NCI-H2196 (cell line): ENCODE data around the gene TENM4.
"Not testable (repeated sequence)": the region's sequence is repeated elsewhere in the genome, so short reads cannot be mapped to it uniquely, and the experiment has no call there.

Experiments used
- DNase-seq: peaks from one replicate; lab custom pipeline; 2025; ENCODE audit not compliant: unreplicated experiment; lab: John Stamatoyannopoulos, UW

TENM4 gene

DNA sequence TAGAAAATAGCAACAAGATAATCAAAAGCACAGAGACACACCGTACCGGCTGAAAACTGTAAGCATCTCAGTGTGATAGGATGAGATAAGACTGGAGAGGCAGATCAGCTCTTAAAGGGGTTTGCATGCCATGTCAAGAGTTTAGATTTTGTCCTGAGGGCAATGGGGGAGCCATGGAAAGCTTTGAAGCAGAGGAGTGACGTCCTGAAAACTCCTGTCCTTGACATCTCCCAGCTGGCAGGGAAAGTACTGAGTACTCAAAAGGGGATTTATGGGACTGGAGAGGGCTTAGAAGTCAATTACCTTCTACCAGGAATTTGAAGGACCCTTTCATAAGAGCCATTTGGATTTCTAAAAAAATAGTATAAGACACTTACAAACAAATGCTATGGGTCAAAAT is 445.7 kb downstream of the TENM4 start:
- DNase-seq = no peak

GRCh38 chr11:78993802-78994430 is 446.9 kb downstream of the TENM4 start:
- no peak for DNase-seq

DNA sequence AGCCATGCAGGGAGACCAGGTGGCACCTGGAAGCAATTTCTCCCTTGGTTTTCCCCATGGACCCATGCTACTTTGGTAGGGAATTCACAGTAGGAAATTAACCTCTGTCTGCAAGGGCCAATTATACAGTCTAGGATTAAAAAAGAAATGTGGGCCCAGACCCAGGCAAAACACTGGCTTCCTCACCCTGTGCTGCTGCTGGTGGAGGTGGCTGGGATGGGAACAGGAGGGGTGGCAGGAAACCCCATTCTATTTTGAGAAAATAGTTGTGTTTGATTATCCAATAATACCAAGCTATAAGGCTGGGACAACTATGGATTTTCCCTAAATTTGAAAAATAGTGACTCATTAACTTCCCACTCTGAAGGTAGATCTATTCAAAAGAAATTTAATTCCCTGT is 449.1 kb downstream of the TENM4 start:
- DNase-seq = no peak

GRCh38 chr11:78990261-78990660 is 450.6 kb downstream of the TENM4 start:
- no peak for DNase-seq

GRCh38 chr11:78987748-78988147 is 453.1 kb downstream of the TENM4 start:
- DNase-seq = no peak

GRCh38 chr11:78986305-78986704 is 454.5 kb downstream of the TENM4 start:
- no peak for DNase-seq

DNA sequence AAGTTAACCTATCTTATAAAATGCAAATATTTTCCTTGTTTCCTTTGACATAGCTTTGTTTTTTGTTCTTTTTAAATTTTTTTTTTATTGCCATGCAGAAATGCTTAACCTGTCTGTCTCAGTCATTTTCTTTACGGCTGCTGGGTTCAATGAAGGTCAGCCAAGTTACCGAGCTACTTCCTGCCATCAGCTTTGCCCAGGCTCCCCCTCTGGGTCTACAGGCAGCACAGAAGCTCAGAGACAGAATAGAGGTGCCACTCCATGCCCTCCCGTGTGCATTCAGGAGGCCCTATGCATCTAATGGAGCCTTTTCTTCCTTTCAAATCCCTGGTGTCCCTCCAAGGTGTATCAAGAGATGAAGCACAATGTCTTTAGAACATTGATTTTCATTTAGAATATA is 455.2 kb downstream of the TENM4 start:
- no peak for DNase-seq

- DNase-seq = no peak
Observed at GRCh38 chr11:78982473-78982872, 458.4 kb downstream of the TENM4 start.

GRCh38 chr11:78981153-78981552 is 459.7 kb downstream of the TENM4 start:
- no peak for DNase-seq

DNA sequence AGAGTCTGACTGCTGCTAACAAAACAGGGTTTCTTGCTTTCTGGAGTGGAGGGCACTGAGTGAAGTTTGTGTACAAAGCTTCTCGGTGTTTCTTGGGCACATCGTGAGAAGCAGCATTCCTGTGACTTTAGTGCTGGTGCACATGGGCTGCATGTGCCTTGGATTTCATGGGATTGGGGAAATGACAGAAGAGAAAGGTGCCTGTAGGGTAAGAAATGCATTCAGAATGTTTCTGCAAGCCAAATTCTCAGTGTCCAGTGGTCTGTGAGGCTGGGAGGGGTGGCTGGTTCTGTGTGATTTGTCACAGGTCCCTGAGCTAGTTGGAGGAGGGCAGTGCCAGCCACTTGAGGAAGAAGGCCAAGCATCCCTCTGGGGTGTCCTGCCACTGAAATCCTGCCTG is 462.0 kb downstream of the TENM4 start:
- DNase-seq = no peak

- DNase-seq = not testable (repeated sequence)
Observed at GRCh38 chr11:78977848-78978247, 463.0 kb downstream of the TENM4 start.

- no peak for DNase-seq
Observed at GRCh38 chr11:78977009-78977408, 463.8 kb downstream of the TENM4 start.

GRCh38 chr11:78975081-78975480 is 465.7 kb downstream of the TENM4 start:
- no peak for DNase-seq

DNA sequence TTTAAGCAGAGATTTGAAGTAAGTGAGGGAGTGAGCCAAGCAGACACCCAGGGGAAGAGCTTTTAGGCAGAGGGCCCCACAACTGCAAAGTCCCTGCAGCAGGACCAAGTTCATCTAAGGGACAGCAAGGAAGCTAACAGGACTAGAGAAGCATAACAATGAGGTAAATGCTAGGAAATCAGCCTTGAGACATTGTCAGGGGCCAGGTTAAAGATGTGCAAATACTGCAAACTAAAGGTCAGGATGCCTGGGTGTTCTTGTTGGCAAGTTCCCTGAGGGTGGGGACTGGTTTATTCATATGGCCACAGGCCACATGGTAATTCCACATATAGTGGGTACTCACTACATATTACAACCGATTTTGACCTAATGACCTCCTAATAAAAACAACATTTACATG is 467.0 kb downstream of the TENM4 start:
- no peak for DNase-seq

GRCh38 chr11:78972590-78972989 is 468.2 kb downstream of the TENM4 start:
- no peak for DNase-seq

DNA sequence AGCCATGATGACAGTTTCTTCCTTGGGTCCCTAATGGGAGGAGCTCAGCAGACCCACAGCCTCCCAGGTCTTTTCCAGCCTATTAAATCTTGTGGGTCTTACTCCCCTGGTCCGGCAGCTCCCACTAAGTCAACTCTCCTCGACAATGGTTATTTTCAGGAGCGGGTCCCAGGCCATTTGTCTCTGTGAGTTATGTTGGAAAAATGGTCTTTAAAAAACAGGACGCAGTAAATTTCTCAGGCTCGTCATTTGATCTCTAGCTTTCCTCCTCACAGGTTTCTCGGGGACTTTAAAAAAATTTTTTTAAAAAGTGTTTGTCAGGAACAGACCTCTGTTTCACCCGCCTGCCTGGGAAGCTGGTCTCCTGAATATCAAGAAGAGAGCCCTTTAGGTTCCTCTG is 468.7 kb downstream of the TENM4 start:
- no peak for DNase-seq

GRCh38 chr11:78967811-78968210 is 473.0 kb downstream of the TENM4 start:
- no peak for DNase-seq

GRCh38 chr11:78965432-78965831 is 475.4 kb downstream of the TENM4 start:
- no peak for DNase-seq

GRCh38 chr11:78961937-78962701 is 478.7 kb downstream of the TENM4 start:
- DNase-seq = peak; percentile 70

GRCh38 chr11:78961247-78961646 is 479.6 kb downstream of the TENM4 start:
- peak; percentile 65 for DNase-seq

DNA sequence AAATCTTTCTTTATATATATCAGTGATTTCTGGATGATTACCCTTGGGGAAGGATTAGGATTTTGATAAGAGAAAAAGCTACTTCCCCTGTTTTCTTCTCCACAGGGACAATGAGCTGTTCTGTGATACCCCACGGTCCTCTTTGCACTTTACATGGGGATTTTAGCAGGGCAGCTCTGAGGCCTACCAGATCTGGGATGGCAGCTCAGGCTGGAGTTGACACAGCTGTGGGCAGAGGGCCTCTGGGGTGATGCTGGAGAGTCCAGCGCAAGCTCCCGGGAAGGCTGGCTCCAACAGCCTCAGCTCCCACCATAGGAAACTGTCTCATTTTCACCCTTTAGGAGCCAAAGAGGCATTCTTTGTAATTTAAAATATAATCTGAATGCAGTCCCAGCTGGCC is 482.4 kb downstream of the TENM4 start:
- no peak for DNase-seq

- no peak for DNase-seq
Observed at GRCh38 chr11:78957476-78958245, 483.2 kb downstream of the TENM4 start.
